ENCODE results near the gene USP25. TPM values are rescaled to one million over a fixed set of nuclear protein-coding genes. Genes with fewer than 3 reads are reported as not detected.

USP25 gene
- total RNA-seq, 2 donors from 2014 or later = 32.0 to 43.5 TPM

DNA sequence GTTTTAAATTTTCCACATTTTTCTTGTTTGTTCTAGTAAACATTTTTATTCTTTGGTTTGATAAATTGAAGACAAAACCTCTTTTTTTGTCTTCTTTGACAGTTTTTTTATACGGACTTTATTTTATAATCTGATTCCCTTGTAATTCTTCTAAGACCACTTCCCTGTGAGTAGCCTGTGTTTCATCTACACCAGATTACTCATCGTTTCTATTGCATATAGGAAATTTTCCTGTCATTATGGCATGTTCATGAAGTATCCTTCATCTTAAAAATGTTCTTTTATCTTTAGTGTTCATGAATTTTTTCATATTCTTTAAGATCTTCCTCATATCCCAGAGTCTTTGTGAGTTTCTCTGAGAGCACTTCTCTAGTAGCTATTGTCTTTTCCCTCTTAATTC lies 109.8 kb downstream of the USP25 start:
- Histone ChIP-seq H3K36me3 (no peaks in the 10 kb centered on the region), H3K27me3 (replicated peaks; ENCODE audit: insufficient read depth) (no peaks in the 10 kb centered on the region), H3K27ac (no peak overlapping the region), H3K4me3 (no peak overlapping the region), H3K9me3 (no peaks in the 10 kb centered on the region), H3K4me1 (ENCODE audit: control insufficient read depth in 1 of 2, low read depth in 2 of 2) (peaks cover 4 to 16% of the 10 kb centered on the region in 2 donors)
- DNase-seq (ENCODE audit: low spot score) (no peak), ATAC-seq (ENCODE audit: insufficient number of reproducible peaks, low FRiP score, low read depth) (no peak)
- TF ChIP-seq, protein P1, sequence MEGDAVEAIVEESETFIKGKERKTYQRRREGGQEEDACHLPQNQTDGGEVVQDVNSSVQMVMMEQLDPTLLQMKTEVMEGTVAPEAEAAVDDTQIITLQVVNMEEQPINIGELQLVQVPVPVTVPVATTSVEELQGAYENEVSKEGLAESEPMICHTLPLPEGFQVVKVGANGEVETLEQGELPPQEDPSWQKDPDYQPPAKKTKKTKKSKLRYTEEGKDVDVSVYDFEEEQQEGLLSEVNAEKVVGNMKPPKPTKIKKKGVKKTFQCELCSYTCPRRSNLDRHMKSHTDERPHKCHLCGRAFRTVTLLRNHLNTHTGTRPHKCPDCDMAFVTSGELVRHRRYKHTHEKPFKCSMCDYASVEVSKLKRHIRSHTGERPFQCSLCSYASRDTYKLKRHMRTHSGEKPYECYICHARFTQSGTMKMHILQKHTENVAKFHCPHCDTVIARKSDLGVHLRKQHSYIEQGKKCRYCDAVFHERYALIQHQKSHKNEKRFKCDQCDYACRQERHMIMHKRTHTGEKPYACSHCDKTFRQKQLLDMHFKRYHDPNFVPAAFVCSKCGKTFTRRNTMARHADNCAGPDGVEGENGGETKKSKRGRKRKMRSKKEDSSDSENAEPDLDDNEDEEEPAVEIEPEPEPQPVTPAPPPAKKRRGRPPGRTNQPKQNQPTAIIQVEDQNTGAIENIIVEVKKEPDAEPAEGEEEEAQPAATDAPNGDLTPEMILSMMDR (IDR thresholded peaks at IDR 0.05) = no peak

DNA sequence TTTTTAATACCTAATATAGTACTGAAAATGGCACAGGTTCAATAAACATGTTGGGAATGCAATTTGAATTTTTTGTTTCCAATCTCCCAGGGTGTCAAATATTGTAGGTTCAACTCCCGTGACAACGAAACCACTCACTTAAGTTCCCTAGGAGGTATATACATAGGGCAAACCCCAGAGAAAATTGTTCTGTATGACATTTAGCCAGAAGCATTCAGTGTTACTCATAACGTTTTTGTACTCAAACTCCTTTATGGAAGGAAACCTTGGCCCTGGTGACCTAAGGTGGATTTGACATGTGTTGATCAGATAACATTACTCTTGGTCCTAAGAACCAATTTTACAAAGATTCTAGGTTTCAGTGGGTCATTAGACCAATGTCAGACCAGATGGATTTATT lies 110.6 kb downstream of the USP25 start:
- Histone ChIP-seq H3K4me3 (no peak overlapping the region), H3K27me3 (replicated peaks; ENCODE audit: insufficient read depth) (no peaks in the 10 kb centered on the region), H3K27ac (no peak overlapping the region), H3K9me3 (no peaks in the 10 kb centered on the region), H3K4me1 (ENCODE audit: control insufficient read depth in 1 of 2, low read depth in 2 of 2) (peaks cover 4 to 16% of the 10 kb centered on the region in 2 donors), H3K36me3 (no peaks in the 10 kb centered on the region)
- ATAC-seq (ENCODE audit: insufficient number of reproducible peaks, low FRiP score, low read depth) = no peak
- TF ChIP-seq, protein P1 (IDR thresholded peaks at IDR 0.05) = no peak
- no peak for DNase-seq (ENCODE audit: low spot score)

DNA sequence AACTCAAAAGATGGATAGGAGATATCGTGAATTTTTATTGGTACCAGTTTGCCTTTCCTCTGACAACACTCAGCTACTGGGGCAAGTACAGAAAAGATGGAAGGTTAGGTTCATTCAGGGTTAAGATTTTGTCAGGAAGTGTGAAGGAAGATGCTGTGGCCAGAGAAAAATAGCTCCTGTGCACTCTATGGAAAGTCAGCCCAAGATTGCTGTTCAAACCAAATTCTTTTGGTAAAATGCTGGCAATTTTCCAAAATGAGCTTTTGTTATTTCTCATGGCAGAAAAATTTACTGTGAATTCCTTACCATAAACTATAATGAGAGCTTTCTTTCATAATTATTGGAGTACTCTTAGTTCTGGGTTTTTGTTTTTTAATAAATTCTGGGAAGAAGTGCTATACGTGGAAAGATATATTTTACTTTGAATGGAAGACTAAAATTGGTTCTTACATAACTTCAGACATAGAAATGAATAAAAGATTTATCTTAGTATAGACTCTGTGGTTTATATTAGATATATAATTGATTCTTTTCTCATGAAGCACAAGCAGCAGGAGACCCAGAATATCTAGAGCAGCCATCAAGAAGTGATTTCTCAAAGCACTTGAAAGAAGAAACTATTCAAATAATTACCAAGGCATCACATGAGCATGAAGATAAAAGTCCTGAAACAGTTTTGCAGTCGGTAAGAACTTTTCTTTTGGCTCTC lies 112.2 kb downstream of the USP25 start:
- Histone ChIP-seq H3K4me1 (ENCODE audit: control insufficient read depth in 1 of 2, low read depth in 2 of 2) (peaks cover 4 to 16% of the 10 kb centered on the region in 2 donors), H3K4me3 (no peak overlapping the region), H3K9me3 (no peaks in the 10 kb centered on the region), H3K27me3 (replicated peaks; ENCODE audit: insufficient read depth) (no peaks in the 10 kb centered on the region), H3K27ac (no peak overlapping the region), H3K36me3 (no peaks in the 10 kb centered on the region)
- DNase-seq (ENCODE audit: low spot score) (no peak), ATAC-seq (ENCODE audit: insufficient number of reproducible peaks, low FRiP score, low read depth) (no peak)
- TF ChIP-seq, protein P1 (IDR thresholded peaks at IDR 0.05) = no peak

DNA sequence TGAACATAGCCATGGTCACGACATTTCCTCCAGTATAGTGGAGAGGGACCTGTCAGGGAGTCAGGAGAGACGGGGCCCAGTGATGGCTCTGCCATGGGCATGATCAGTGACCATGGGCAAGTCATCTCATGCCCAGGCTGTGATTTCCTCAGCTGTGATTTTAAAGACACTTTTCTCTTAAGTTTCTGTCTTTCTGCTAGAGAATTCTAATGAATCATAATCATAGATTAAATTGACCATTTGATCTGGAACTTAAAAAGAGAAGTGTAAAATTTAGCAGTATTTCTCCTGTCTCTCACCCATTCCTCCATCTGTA lies 112.7 kb downstream of the USP25 start:
- TF ChIP-seq, protein P1 (IDR thresholded peaks at IDR 0.05) = no peak
- peaks cover under 1 to 13% of the 10 kb centered on the region in 2 donors for H3K4me1 ChIP-seq (ENCODE audit: control insufficient read depth in 1 of 2, low read depth in 2 of 2)
- H3K4me3 ChIP-seq = no peak overlapping the region
- H3K27ac ChIP-seq = no peak overlapping the region
- ATAC-seq (ENCODE audit: insufficient number of reproducible peaks, low FRiP score, low read depth) (no peak), DNase-seq (ENCODE audit: low spot score) (no peak)
- H3K36me3 ChIP-seq = no peaks in the 10 kb centered on the region
- H3K27me3 ChIP-seq (replicated peaks; ENCODE audit: insufficient read depth) = no peaks in the 10 kb centered on the region
- H3K9me3 ChIP-seq = no peaks in the 10 kb centered on the region

DNA sequence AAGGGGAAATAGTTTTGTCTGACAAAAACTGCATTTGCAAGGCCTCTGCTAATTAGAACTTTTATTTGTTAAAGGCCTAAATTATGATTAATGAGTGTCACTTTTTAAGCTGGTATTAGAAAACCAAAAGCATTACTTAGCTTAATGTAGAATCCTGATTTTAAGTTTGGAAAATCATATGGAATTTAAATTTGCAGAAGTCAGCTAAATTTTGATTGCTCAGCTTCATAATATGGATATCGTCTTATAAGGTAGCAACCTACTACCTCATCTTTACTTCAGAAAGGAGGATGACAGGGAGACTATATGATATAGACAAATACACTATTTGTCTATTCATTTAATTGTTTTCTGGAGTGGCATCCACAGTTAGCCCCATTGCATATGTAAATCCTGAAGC lies 114.0 kb downstream of the USP25 start:
- DNase-seq (ENCODE audit: low spot score) (no peak), ATAC-seq (ENCODE audit: insufficient number of reproducible peaks, low FRiP score, low read depth) (no peak)
- Histone ChIP-seq H3K4me1 (ENCODE audit: control insufficient read depth in 1 of 2, low read depth in 2 of 2) (peaks cover 0 to 8% of the 10 kb centered on the region in 2 donors), H3K27ac (no peak overlapping the region), H3K4me3 (no peak overlapping the region), H3K9me3 (no peaks in the 10 kb centered on the region), H3K27me3 (replicated peaks; ENCODE audit: insufficient read depth) (no peaks in the 10 kb centered on the region), H3K36me3 (no peaks in the 10 kb centered on the region)
- TF ChIP-seq, protein P1 (IDR thresholded peaks at IDR 0.05) = no peak

All from thoracic aorta (tissue), 2 donors.